H7 (cell line): Measurements from ENCODE around the gene KIR2DL4. TPM values are rescaled to one million over a fixed set of nuclear protein-coding genes. Genes with fewer than 3 reads are reported as not detected.
"Not testable (repeated sequence)": the region's sequence is repeated elsewhere in the genome, so short reads cannot be mapped to it uniquely, and the experiment has no call there.

Experiments
- DNase-seq: peaks from one replicate; pipeline ENCODE4 v3.0.0; 2012
- H3K27me3 ChIP-seq: 2 replicates; pipeline ENCODE4 v1.6.0; 2011; ENCODE audit warnings: mild to moderate bottlenecking, low read length; ENCODE audit not compliant: control insufficient read depth, insufficient read depth
- H3K36me3 ChIP-seq: replicated peaks from 2 replicates; pipeline ENCODE4 v1.5.1; 2011; ENCODE audit warnings: low read length; ENCODE audit not compliant: control insufficient read depth, insufficient read depth
- H3K4me3 ChIP-seq: 2 replicates; pipeline ENCODE4 v1.5.1; 2011; ENCODE audit warnings: low read depth, mild to moderate bottlenecking, control low read depth, low read length, moderate library complexity; ENCODE audit not compliant: insufficient read depth
- total RNA-seq: library from RNA; depleted of rRNA; stranded (reverse); fragments of >200 nt; shearing (Covaris generic); gene quantifications from 2 replicates; pipeline ENCODE4 v1.2.3, GENCODE V29; 2014; rRNA removed

KIR2DL4 gene
- total RNA-seq, 1 experiment from 2014 or later = not detected

DNA sequence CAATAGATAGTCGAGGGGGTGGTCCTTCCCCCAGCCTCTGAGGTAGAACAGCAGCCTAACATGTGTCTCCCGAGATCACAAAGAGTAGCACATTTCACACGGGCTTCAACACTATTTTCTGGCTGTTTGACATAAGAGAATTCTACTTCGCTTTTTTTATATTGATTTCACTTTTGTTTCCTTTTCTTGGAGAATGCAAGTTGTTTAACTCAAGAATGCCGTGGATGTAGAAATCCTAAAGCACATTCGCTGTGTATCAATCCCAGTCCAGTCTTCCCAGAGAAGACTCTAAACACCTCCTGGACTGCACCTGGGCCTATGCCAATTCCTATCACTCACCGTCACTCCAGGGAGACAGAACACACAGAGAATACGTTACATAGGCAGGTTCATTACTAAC is 24.7 kb downstream of the KIR2DL4 start:
- DNase-seq, H3K36me3 ChIP-seq, H3K4me3 ChIP-seq, H3K27me3 ChIP-seq: not testable (repeated sequence)

DNA sequence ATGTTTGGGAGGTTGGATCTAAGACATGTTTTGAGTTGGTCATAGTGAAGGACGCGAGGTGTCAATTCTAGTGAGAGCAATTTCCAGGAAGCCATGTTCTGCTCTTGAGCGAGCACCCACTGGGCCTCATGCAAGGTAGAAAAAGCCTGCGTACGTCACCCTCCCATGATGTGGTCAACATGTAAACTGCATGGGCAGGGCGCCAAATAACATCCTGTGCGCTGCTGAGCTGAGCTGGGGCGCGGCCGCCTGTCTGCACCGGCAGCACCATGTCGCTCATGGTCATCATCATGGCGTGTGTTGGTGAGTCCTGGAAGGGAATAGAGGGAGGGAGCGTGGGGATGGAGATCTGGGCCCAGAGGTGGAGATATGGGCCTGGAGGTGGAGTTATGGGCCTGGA is 29.1 kb downstream of the KIR2DL4 start, which contains the start of gene KIR2DS4:
Gene KIR2DS4 (plus strand): TSS at position 181 of the 400 bp plus-strand sequence.
- DNase-seq, H3K4me3 ChIP-seq, H3K36me3 ChIP-seq, H3K27me3 ChIP-seq: not testable (repeated sequence)

DNA sequence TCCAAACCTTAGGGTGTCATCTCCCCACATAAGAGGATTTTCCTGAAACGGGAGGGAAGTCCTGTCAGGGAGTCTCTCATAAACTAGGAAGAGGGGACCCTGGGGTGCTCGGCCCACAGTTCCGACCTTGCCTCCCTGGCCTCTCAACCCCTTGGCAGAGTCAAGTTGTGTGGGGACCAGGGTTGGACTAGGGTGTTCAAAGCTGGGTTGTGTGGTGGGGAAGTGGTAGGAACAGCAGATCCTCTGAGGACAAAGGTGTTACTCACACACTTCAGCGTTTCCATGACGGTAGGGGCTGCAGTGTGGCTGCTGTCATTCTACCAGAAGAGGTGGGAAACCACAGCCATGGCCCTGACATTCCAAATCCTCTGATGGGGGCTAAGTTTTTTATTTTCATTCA is 31.7 kb downstream of the KIR2DL4 start:
- DNase-seq = not testable (repeated sequence)

DNA sequence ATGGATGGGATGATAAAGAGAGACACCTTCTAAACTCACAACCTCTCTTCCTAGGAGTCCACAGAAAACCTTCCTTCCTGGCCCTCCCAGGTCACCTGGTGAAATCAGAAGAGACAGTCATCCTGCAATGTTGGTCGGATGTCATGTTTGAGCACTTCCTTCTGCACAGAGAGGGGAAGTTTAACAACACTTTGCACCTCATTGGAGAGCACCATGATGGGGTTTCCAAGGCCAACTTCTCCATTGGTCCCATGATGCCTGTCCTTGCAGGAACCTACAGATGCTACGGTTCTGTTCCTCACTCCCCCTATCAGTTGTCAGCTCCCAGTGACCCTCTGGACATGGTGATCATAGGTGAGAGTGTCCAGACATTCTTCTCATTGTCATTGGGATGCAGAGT is 34.1 kb downstream of the KIR2DL4 start:
- not testable (repeated sequence) for DNase-seq, H3K27me3 ChIP-seq, H3K36me3 ChIP-seq, H3K4me3 ChIP-seq

More for the DNA sequence above, 31.7 kb downstream of the KIR2DL4 start:
- not testable (repeated sequence) for H3K4me3 ChIP-seq, H3K36me3 ChIP-seq, H3K27me3 ChIP-seq

DNA sequence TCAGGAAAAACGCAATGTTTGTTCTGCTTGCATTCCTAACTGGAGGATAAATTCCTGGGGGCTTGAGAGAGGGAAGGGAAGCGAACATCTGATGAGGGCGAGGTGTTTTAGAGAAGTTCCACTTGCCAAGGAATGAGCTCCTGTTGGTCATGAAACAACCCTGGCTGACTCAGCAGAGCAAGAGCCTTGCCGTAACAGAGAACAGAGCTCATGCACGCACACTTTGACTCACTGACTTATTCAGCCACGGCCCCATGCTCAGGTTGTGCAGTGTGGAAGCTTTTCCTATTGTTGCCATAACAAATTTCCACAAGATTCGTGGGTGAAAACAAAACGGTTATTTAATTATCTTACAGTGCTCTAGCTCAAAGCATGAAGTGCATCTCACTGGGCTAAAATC is 39.8 kb downstream of the KIR2DL4 start:
- H3K27me3 ChIP-seq, H3K4me3 ChIP-seq, DNase-seq, H3K36me3 ChIP-seq: not testable (repeated sequence)

DNA sequence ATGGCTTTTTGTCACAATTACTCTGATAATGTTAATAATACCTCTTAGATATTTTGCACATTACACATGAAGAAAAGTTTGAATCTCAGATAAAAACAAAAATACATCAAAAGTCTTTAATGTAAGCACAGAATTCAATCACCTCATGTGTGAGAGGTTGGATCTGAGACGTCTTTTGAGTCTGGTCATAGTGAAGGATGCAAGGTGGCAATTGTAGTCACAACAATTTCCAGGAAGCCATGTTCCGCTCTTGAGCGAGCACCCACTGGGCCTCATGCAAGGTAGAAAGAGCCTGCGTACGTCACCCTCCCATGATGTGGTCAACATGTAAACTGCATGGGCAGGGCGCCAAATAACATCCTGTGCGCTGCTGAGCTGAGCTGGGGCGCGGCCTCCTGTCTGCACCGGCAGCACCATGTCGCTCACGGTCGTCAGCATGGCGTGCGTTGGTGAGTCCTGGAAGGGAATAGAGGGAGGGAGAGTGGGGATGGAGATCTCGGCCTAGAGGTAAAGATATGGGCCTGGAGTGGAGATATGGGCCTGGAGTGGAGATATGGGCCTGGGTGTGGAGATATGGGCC is 46.7 kb downstream of the KIR2DL4 start, which contains the start of gene KIR3DL2:
Gene KIR3DL2 (plus strand): TSS at position 383 of the 580 bp plus-strand sequence. CDS start 33 bp downstream, at position 416.
- H3K4me3 ChIP-seq, H3K36me3 ChIP-seq, H3K27me3 ChIP-seq, DNase-seq: not testable (repeated sequence)

DNA sequence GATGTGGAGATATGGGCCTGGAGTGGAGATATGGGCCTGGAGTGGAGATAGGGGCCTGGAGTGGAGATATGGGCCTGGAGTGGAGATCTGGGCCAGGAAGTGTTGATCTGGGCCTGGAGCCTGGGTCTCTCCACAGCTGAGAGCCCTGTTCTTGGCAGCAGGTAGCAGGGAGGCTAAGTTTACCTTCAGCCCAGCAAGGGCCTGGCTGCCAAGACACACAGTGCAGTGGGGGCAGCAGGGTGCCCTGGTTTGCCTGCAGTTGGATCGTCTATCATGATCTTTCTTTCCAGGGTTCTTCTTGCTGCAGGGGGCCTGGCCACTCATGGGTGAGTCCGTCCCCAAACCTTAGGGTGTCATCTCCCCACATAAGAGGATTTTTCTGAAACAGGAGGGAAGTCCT is 47.5 kb downstream of the KIR2DL4 start:
- H3K36me3 ChIP-seq = no peaks in the 10 kb centered on the region
- no peak overlapping the region for H3K4me3 ChIP-seq
- H3K27me3 ChIP-seq = no peaks in the 10 kb centered on the region
- DNase-seq = no peak

DNA sequence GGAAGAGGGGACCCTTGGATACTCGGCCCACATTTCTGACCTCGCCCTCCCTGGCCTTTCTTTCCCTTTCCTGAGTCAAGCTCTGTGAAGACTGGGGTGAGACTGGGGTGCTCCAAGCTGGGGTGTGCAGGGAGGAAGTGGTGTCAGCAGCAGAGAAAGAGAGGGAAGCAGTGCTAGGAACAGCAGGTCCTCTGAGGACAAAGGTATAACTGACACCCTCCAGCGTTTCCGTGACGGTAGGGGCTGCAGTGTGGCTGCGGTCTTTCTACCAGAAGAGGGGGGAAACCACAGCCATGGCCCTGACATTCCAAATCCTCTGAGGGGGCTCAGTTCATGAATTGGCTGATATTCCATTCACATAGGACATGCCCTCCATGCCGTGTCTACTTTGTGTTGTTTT is 47.9 kb downstream of the KIR2DL4 start:
- Histone ChIP-seq H3K36me3 (no peaks in the 10 kb centered on the region), H3K4me3 (no peak overlapping the region), H3K27me3 (no peaks in the 10 kb centered on the region)
- DNase-seq = no peak

DNA sequence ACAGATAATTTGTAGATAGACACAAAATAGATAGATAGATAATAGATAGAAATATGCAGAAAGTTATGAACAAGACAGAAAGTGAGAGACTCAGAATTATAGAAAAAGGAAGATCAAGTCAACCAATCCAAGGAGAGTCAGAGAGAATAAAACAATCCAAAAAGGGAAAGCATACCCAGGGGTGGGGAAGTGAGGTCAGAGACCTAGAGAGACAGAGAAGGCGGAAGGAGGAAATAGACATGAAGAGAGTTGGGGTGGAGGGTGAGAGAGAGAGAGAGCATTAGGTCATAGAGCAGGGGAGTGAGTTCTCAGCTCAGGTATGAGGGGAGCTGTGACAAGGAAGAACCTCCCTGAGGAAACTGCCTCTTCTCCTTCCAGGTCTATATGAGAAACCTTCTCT is 51.8 kb downstream of the KIR2DL4 start:
- H3K36me3 ChIP-seq, H3K27me3 ChIP-seq, H3K4me3 ChIP-seq, DNase-seq: not testable (repeated sequence)

DNA sequence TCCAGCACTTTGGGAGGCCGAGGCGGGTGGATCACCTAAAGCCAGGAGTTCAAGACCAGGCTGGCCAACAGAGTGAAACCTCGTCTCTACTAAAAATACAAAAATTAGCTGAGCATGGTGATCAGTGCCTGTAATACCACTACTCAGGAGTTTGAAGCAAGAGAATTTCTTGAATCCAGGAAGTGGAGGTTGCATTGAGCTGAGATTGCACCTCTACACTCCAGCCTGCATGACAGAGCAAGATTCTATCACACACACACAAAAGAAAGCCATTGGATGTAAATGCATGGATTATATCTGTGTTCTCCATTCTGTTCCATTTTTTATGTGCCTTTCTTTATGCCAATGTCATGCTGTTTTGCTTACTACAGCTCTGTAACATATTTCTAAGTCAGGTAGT is 55.1 kb downstream of the KIR2DL4 start:
- DNase-seq, H3K27me3 ChIP-seq, H3K4me3 ChIP-seq, H3K36me3 ChIP-seq: not testable (repeated sequence)

DNA sequence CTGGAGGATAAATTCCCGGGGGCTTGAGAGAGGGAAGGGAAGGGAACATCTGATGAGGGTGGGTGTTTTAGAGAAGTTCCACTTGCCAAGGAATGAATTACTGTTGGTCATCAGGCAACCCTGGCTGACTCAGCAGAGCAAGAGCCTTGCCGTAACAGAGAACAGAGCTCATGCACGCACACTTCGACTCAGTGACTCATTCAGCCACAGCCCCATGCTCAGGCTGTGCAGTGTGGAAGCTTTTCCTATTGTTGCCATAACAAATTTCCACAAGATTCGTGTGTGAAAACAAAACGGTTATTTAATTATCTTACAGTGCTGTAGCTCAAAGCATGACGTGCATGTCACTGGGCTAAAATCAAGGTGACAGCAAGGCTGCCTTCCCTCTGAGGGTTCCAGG is 56.0 kb downstream of the KIR2DL4 start:
- H3K27me3 ChIP-seq, H3K4me3 ChIP-seq, H3K36me3 ChIP-seq, DNase-seq: not testable (repeated sequence)

DNA sequence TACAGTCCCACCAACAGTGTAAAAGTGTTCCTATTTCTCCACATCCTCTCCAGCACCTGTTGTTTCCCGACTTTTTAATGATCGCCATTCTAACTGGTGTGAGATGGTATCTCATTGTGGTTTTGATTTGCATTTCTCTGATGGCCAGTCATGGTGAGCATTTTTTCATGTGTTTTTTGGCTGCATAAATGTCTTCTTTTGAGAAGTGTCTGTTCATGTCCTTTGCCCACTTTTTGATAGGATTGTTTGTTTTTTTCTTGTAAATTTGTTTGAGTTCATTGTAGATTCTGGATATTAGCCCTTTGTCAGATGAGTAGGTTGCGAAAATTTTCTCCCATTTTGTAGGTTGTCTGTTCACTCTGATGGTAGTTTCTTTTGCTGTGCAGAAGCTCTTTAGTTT is 60.0 kb downstream of the KIR2DL4 start:
- not testable (repeated sequence) for DNase-seq, H3K4me3 ChIP-seq, H3K36me3 ChIP-seq, H3K27me3 ChIP-seq

Other genes starting within 250 kb of the KIR2DL4 start
- not detected in 2 replicates for gene LILRA2, start 229.8 kb upstream of the KIR2DL4 start, total RNA-seq
- not detected in 2 replicates for gene LILRA1, start 210.0 kb upstream of the KIR2DL4 start, total RNA-seq
- gene LILRB1, start 173.1 kb upstream of the KIR2DL4 start, total RNA-seq = not detected in 2 replicates
- gene LILRB4, start 140.6 kb upstream of the KIR2DL4 start, total RNA-seq = not detected in 2 replicates
- not detected in 2 replicates for gene KIR3DL3, start 79.2 kb upstream of the KIR2DL4 start, total RNA-seq
- gene KIR2DL3, start 65.1 kb upstream of the KIR2DL4 start, total RNA-seq = not detected in 2 replicates
- not detected in 2 replicates for gene KIR2DL1, start 33.8 kb upstream of the KIR2DL4 start, total RNA-seq
- gene KIR3DL1, start 12.9 kb downstream of the KIR2DL4 start, total RNA-seq = not detected in 2 replicates
- gene KIR2DS4, start 29.1 kb downstream of the KIR2DL4 start, total RNA-seq = not detected in 2 replicates
- not detected in 2 replicates for gene KIR3DL2, start 46.8 kb downstream of the KIR2DL4 start, total RNA-seq
- gene FCAR, start 70.6 kb downstream of the KIR2DL4 start, total RNA-seq = not detected in 2 replicates
- gene NCR1, start 102.5 kb downstream of the KIR2DL4 start, total RNA-seq = 1.8 and 12.6 TPM in 2 replicates
- 1.9 and 3.2 TPM in 2 replicates for gene NLRP7, start 143.9 kb downstream of the KIR2DL4 start, total RNA-seq
- 1.0 and 1.3 TPM in 2 replicates for gene NLRP2, start 162.8 kb downstream of the KIR2DL4 start, total RNA-seq
- not detected in 2 replicates for gene GP6, start 234.7 kb downstream of the KIR2DL4 start, total RNA-seq